Measurements from ENCODE around the gene KLK15. TPM values are rescaled to one million over a fixed set of nuclear protein-coding genes. Genes with fewer than 3 reads are reported as not detected.

KLK15 gene
- total RNA-seq, 4 donors from 2014 or later: not detected

- 72 to 76% methylated on average over 9 of the region's 9 CpGs for whole genome bisulfite sequencing, 2 donors
- H3K4me1 ChIP-seq: no peaks in the 10 kb centered on the region
- TF ChIP-seq CTCF (IDR thresholded peaks at IDR 0.05): no peak
- TF ChIP-seq POLR2A (IDR thresholded peaks at IDR 0.05): no peak
- TF ChIP-seq EP300 (IDR thresholded peaks at IDR 0.05): no peak
- no peak for DNase-seq (ENCODE audit: low spot score in 2 of 2)
- H3K9me3 ChIP-seq: no peaks in the 10 kb centered on the region
- H3K27me3 ChIP-seq: no peaks in the 10 kb centered on the region
- H3K36me3 ChIP-seq: peaks cover 0 to 56% (median 6%) of the 10 kb centered on the region in 3 donors
- H3K4me3 ChIP-seq: no peak overlapping the region
- H3K27ac ChIP-seq: no peak overlapping the region
These were observed 37.2 kb downstream of the KLK15 start for GRCh38 chr19:50796128-50796633.

- DNase-seq (ENCODE audit: low spot score in 2 of 2): no peak
- Histone ChIP-seq H3K4me3 (no peak overlapping the region), H3K9me3 (no peaks in the 10 kb centered on the region), H3K27me3 (no peaks in the 10 kb centered on the region), H3K27ac (no peak overlapping the region), H3K4me1 (no peaks in the 10 kb centered on the region), H3K36me3 (peaks cover 0 to 51% (median 6%) of the 10 kb centered on the region in 3 donors)
- 80 to 90% methylated on average over 2 to 4 of the region's 4 CpGs for WGBS, 2 donors
- TF ChIP-seq POLR2A (IDR thresholded peaks at IDR 0.05) (no peak), EP300 (IDR thresholded peaks at IDR 0.05) (no peak), CTCF (IDR thresholded peaks at IDR 0.05) (no peak)
These were observed 37.7 kb downstream of the KLK15 start for GRCh38 chr19:50795664-50796073.

- Histone ChIP-seq H3K27ac (no peak overlapping the region), H3K4me1 (no peaks in the 10 kb centered on the region), H3K9me3 (no peaks in the 10 kb centered on the region), H3K27me3 (no peaks in the 10 kb centered on the region), H3K36me3 (peaks cover 0 to 48% (median 6%) of the 10 kb centered on the region in 3 donors), H3K4me3 (no peak overlapping the region)
- no peak for TF ChIP-seq EP300 (IDR thresholded peaks at IDR 0.05)
- no peak for TF ChIP-seq POLR2A (IDR thresholded peaks at IDR 0.05)
- TF ChIP-seq CTCF (IDR thresholded peaks at IDR 0.05): no peak
- DNase-seq (ENCODE audit: low spot score in 2 of 2): no peak
- 54 to 63% methylated on average over 10 to 13 of the region's 18 CpGs for WGBS, 2 donors
These were observed 38.3 kb downstream of the KLK15 start for GRCh38 chr19:50794876-50795663.

- Histone ChIP-seq H3K36me3 (peaks cover 0 to 40% (median 3%) of the 10 kb centered on the region in 3 donors), H3K4me1 (no peaks in the 10 kb centered on the region), H3K9me3 (no peaks in the 10 kb centered on the region), H3K27me3 (no peaks in the 10 kb centered on the region), H3K4me3 (no peak overlapping the region), H3K27ac (no peak overlapping the region)
- WGBS, 2 donors: 28 to 30% methylated on average over 16 of the region's 16 CpGs
- TF ChIP-seq CTCF (IDR thresholded peaks at IDR 0.05) (no peak), EP300 (IDR thresholded peaks at IDR 0.05) (no peak), POLR2A (IDR thresholded peaks at IDR 0.05) (no peak)
- DNase-seq (ENCODE audit: low spot score in 2 of 2): no peak
These were observed 39.1 kb downstream of the KLK15 start for GRCh38 chr19:50794074-50794875.

Data from tibial nerve (tissue), 4 donors.